ENCODE measurements around the gene HSPA1L. TPM values are rescaled to one million over a fixed set of nuclear protein-coding genes. Genes with fewer than 3 reads are reported as not detected.

HSPA1L gene
- total and polyA plus RNA-seq, 10 of the 15 experiments (the other 5 are each of a cell fraction or from before 2014, with no cell fraction given) = 0.69 to 2.5 (median 1.5) TPM

GRCh38 chr6:31834367-31835250 lies 19.5 kb upstream of the HSPA1L start:
- no TSS peak for BruUV-seq (replicated peaks)
- H3K9me3 ChIP-seq (replicated peaks; ENCODE audit: control insufficient read depth, insufficient read depth, low read length) = no peaks in the 10 kb centered on the region
- H3K9ac ChIP-seq (ENCODE audit: control insufficient read depth, insufficient read depth, low read length) = peak overlapping the region; percentile 90
- peaks cover 71% of the 10 kb centered on the region for H3K79me2 ChIP-seq (ENCODE audit: control insufficient read depth, insufficient read depth, low read length)
- peaks cover 9% of the 10 kb centered on the region for H4K20me1 ChIP-seq (ENCODE audit: control insufficient read depth, insufficient read depth)
- ATAC-seq = peak; percentile 72
- FAIRE-seq = no peak
- CTCF ChIA-PET = interaction anchor here (2.8 kb wide), 1 partner anchor 29 kb away, joined by 17 read pairs; the partner anchor contains the start of gene NEU1
- H3K4me2 ChIP-seq (ENCODE audit: control insufficient read depth, insufficient read depth) = peak overlapping the region; percentile 30
- peak overlapping the region; percentile 82 for H3K4me3 ChIP-seq
- DNase-seq (ENCODE audit: low read depth, low spot score) = peak; percentile 50
- intact Hi-C loops (cut with micrococcal nuclease; ENCODE audit: unreplicated experiment) (loop anchor here (2.0 to 5.0 kb wide), 3 partner anchors 28 to 167 kb away; partner anchors contain the start of genes CSNK2B, LY6G5B, NEU1 and VARS1), in situ Hi-C loops (cut with MboI) (loop anchor here (10.0 kb wide), 1 partner anchor 290 kb away; the partner anchor contains the start of genes ATP6V1G2, DDX39B and NFKBIL1)
- 1% methylated on average over 56 of the region's 59 CpGs for WGBS (ENCODE audit: insufficient coverage, insufficient replicate concordance, low lambda C conversion rate, missing lambda C conversion rate)
- peak overlapping the region; percentile 92 for H2AFZ ChIP-seq (ENCODE audit: control insufficient read depth, low read depth, low read length)
- POLR2A ChIA-PET = interaction anchor here (0.6 to 10.9 kb wide), 11 partner anchors 9 to 266 kb away, joined by 3 to 122 read pairs (median 3); partner anchors contain the start of genes CLIC1, GPANK1, LSM2 and MSH5
- peak overlapping the region; percentile 96 for H3K27ac ChIP-seq (ENCODE audit: control insufficient read depth, insufficient read depth)
- peaks cover 8 to 24% of the 10 kb centered on the region in 2 experiments for H3K36me3 ChIP-seq (ENCODE audit: control insufficient read depth in 2 of 2, insufficient read depth in 2 of 2, low read length in 1 of 2)
- SMC1A ChIA-PET (ENCODE audit: uncharacterized antibody, unreplicated experiment) = interaction anchor here (0.6 to 2.6 kb wide), 6 partner anchors 87 to 720 kb away, joined by 3 to 11 read pairs (median 4); partner anchors contain the start of genes APOM and MSH5
- H3K4me1 ChIP-seq (ENCODE audit: control insufficient read depth, insufficient read depth, low read length) = peaks cover 20% of the 10 kb centered on the region
- no peaks in the 10 kb centered on the region for H3K27me3 ChIP-seq (replicated peaks in 1 of 2; ENCODE audit: control insufficient read depth in 2 of 2, insufficient read depth in 2 of 2, low read length in 1 of 2)
- RAD21 ChIA-PET (ENCODE audit: unreplicated experiment) = interaction anchor here (0.6 to 3.1 kb wide), 4 partner anchors 12 to 388 kb away, joined by 3 to 12 read pairs (median 4); partner anchors contain the start of gene NEU1
- TF ChIP-seq NR2C2 (IDR thresholded peaks at IDR 0.05; ENCODE audit: borderline replicate concordance, control insufficient read depth, insufficient read length, low read depth) (no peak), GABPA (IDR thresholded peaks at IDR 0.05; ENCODE audit: low read depth) (no peak), BCLAF1 (IDR thresholded peaks at IDR 0.05) (no peak), BHLHE40 (IDR thresholded peaks at IDR 0.05; ENCODE audit: borderline replicate concordance in 1 of 2, low read depth in 2 of 2, low read length in 1 of 2) (peak in 1 of 2 experiments; percentile 50; a peak in 1 of 4 replicates), SREBF1 (IDR thresholded peaks at IDR 0.05; ENCODE audit: low read length) (no peak), BACH1 (IDR thresholded peaks at IDR 0.05; ENCODE audit: borderline replicate concordance) (peak; percentile 71), IRF4 (IDR thresholded peaks at IDR 0.05; ENCODE audit: low read depth, low read length) (0 out of 2 replicates have a peak, but pooled peaks have one; percentile 40), HCFC1 (IDR thresholded peaks at IDR 0.05; ENCODE audit: low read length) (no peak; the same call in none of the 2 replicates), TBL1XR1 (IDR thresholded peaks at IDR 0.05; ENCODE audit: low read depth, low read length) (no peak), ZBTB33 (IDR thresholded peaks at IDR 0.05) (no peak)
- TF ChIP-seq, protein P1, sequence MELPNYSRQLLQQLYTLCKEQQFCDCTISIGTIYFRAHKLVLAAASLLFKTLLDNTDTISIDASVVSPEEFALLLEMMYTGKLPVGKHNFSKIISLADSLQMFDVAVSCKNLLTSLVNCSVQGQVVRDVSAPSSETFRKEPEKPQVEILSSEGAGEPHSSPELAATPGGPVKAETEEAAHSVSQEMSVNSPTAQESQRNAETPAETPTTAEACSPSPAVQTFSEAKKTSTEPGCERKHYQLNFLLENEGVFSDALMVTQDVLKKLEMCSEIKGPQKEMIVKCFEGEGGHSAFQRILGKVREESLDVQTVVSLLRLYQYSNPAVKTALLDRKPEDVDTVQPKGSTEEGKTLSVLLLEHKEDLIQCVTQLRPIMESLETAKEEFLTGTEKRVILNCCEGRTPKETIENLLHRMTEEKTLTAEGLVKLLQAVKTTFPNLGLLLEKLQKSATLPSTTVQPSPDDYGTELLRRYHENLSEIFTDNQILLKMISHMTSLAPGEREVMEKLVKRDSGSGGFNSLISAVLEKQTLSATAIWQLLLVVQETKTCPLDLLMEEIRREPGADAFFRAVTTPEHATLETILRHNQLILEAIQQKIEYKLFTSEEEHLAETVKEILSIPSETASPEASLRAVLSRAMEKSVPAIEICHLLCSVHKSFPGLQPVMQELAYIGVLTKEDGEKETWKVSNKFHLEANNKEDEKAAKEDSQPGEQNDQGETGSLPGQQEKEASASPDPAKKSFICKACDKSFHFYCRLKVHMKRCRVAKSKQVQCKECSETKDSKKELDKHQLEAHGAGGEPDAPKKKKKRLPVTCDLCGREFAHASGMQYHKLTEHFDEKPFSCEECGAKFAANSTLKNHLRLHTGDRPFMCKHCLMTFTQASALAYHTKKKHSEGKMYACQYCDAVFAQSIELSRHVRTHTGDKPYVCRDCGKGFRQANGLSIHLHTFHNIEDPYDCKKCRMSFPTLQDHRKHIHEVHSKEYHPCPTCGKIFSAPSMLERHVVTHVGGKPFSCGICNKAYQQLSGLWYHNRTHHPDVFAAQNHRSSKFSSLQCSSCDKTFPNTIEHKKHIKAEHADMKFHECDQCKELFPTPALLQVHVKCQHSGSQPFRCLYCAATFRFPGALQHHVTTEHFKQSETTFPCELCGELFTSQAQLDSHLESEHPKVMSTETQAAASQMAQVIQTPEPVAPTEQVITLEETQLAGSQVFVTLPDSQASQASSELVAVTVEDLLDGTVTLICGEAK (IDR thresholded peaks at IDR 0.05; ENCODE audit: borderline replicate concordance) = no peak; the same call in 1 of the 2 replicates

Data from GM12878 (cell line).